Prostate gland (tissue), 2 donors: Measurements from ENCODE around the gene XPOT. TPM values are rescaled to one million over a fixed set of nuclear protein-coding genes. Genes with fewer than 3 reads are reported as not detected.
A peak's percentile ranks its signal among the peaks of the same experiment; 100 is the strongest.

Source experiments
- DNase-seq: peaks from one replicate; pipeline ENCODE4 v3.0.0-alpha.2; 2019; ENCODE audit warnings: low spot score
- H3K27ac ChIP-seq, 2 donors: fragments of 200-600 bp; sonication (generic); 2 replicates each; pipeline ENCODE4 v1.5.1; 2017 to 2019
- H3K27me3 ChIP-seq: fragments of 200-600 bp; sonication (generic); replicated peaks from 2 replicates; pipeline ENCODE4 v1.5.1; 2019; ENCODE audit not compliant: insufficient read depth
- H3K36me3 ChIP-seq, 2 donors: fragments of 200-600 bp; sonication (generic); 1 replicate in 1 of 2; 2 replicates in 1 of 2; pipeline versions ENCODE4 v1.5.1 to v1.8.1; 2017 to 2019
- H3K4me1 ChIP-seq: fragments of 200-600 bp; sonication (generic); replicated peaks from 2 replicates; pipeline ENCODE4 v1.5.1; 2019
- H3K4me3 ChIP-seq, 2 donors: fragments of 200-600 bp; sonication (generic); 2 replicates each; pipeline ENCODE4 v1.5.1; 2017 to 2019
- H3K9me3 ChIP-seq: fragments of 200-600 bp; sonication (generic); 2 replicates; pipeline ENCODE4 v1.5.1; 2017
- POLR2A ChIP-seq: fragments of 450-650 bp; IDR thresholded peaks from one replicate; pipeline ENCODE4 v1.6.1; 2016; ENCODE audit warnings: antibody characterized with exemption, mild to moderate bottlenecking
- POLR2AphosphoS5 ChIP-seq: sonication (generic); formaldehyde crosslinking; IDR thresholded peaks from one replicate; pipeline ENCODE4 v1.6.1; 2017; ENCODE audit warnings: antibody characterized with exemption
- whole genome bisulfite sequencing: methylation state at CpG from one replicate; pipeline ENCODE4 v1.1.5; 2018; 5-methylcytosine and 5-hydroxymethylcytosine counted together
- intact Hi-C: fragments of 100-400 bp; cut with DNase I; formaldehyde crosslinking; loops from one replicate; pipeline ENCODE4 v1.14.2; 2022
- total RNA-seq, 2 donors: library from RNA; depleted of rRNA; stranded (reverse); fragments of >200 nt; gene quantifications; one replicate each; pipeline ENCODE4 v1.1.0, GENCODE V29; 2016
- TF ChIP-seq, protein P1 (sequence below), 4 experiments: fragments of 200-600 bp in 2 of 4; fragments of 450-650 bp in 2 of 4; sonication (generic) in 2 of 4; IDR thresholded peaks; 1 replicate in 3 of 4; 2 replicates in 1 of 4; pipeline ENCODE4 v1.5.1; 2016 to 2019; ENCODE audit warnings: antibody characterized with exemption in 4 of 4, mild to moderate bottlenecking in 2 of 4, moderate library complexity in 2 of 4

Gene XPOT
- total RNA-seq, 2 donors from 2014 or later, result 30.4 to 36.8 TPM

DNA sequence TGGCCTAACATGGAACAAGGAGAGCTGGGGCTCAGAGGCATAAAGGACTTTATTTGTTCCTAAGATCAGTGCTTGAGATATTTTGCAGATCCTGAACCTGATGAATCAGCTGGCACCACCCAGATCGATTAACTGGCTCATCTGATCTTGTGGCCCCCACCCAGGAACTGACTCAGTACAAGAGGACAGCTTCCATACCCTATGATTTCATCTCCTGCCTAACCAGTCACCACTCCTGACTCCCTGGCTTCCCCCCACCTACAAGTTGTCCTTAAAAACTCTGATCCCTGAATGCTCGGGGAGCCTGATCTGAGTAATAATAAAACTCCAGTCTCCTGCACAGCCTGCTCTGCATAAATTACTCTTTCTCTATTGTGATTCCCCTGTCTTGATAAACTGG lies 18.7 kb upstream of the XPOT start:
- Histone ChIP-seq H3K36me3 (no peaks in the 10 kb centered on the region), H3K27me3 (no peaks in the 10 kb centered on the region), H3K4me3 (no peak overlapping the region), H3K27ac (no peak overlapping the region), H3K4me1 (no peaks in the 10 kb centered on the region), H3K9me3 (no peaks in the 10 kb centered on the region)
- WGBS, result 42% methylated on average over 2 of the region's 2 CpGs
- no peak for DNase-seq
- intact Hi-C loops, result no loop called here
- TF ChIP-seq POLR2AphosphoS5, result no peak
- TF ChIP-seq, protein P1, sequence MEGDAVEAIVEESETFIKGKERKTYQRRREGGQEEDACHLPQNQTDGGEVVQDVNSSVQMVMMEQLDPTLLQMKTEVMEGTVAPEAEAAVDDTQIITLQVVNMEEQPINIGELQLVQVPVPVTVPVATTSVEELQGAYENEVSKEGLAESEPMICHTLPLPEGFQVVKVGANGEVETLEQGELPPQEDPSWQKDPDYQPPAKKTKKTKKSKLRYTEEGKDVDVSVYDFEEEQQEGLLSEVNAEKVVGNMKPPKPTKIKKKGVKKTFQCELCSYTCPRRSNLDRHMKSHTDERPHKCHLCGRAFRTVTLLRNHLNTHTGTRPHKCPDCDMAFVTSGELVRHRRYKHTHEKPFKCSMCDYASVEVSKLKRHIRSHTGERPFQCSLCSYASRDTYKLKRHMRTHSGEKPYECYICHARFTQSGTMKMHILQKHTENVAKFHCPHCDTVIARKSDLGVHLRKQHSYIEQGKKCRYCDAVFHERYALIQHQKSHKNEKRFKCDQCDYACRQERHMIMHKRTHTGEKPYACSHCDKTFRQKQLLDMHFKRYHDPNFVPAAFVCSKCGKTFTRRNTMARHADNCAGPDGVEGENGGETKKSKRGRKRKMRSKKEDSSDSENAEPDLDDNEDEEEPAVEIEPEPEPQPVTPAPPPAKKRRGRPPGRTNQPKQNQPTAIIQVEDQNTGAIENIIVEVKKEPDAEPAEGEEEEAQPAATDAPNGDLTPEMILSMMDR (IDR thresholded peaks at IDR 0.05), result no peak
- no peak for TF ChIP-seq POLR2A

DNA sequence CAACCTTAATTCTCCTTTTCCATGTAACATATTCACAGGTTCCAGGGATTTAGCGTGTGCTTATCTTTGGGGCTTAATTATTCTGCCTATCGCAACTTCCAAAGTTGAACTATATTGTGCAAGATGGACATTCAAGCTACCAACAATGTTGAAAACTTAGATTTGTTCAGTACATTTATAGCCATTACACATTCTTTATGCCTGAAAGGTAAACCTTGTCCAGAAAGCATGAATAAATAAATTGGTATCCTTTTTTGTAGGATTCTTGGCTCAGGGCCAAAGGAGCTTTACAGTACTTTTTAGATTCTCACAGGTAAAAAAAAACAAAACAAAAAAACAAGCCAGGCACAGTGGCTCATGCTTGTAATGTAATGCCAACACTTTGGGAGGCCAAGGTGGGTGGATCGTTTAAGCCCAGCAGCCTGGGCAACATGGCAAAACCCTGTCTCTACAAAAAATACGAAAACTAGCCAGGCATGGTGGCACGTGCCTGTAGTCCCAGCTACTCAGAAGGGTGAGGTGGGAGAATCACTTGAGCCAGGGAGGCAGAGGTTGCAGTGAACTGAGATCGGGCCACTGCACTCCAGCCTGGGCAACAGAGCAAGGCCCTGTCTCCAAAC lies 16.9 kb upstream of the XPOT start:
- Histone ChIP-seq H3K9me3 (no peaks in the 10 kb centered on the region), H3K27ac (no peak overlapping the region), H3K36me3 (no peaks in the 10 kb centered on the region), H3K4me3 (no peak overlapping the region), H3K27me3 (no peaks in the 10 kb centered on the region), H3K4me1 (no peaks in the 10 kb centered on the region)
- intact Hi-C loops, result no loop called here
- no peak for DNase-seq
- 57% methylated on average over 6 of the region's 6 CpGs for WGBS
- TF ChIP-seq, protein P1 (IDR thresholded peaks at IDR 0.05), result no peak
- TF ChIP-seq POLR2A, result no peak
- no peak for TF ChIP-seq POLR2AphosphoS5

DNA sequence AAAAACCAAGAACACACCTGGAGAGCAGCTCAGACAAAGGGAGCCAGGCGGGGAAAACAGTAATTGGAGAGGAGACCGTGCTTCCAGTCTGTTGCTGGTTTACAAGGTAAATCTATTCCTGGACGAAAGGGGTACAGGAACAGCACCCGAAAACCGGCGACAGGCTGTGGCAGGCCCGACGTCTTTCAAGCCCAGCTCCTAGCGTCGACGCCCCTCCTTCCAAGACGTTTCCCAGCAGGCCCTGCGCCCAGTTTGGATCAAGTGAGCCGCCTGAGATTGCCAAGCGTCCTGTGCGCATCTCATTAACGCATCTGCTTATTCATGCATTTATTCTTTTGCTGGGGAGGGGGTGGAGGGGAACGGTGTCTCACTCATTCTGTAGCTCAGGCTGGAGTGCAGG lies 15.0 kb upstream of the XPOT start:
- no peak for DNase-seq

DNA sequence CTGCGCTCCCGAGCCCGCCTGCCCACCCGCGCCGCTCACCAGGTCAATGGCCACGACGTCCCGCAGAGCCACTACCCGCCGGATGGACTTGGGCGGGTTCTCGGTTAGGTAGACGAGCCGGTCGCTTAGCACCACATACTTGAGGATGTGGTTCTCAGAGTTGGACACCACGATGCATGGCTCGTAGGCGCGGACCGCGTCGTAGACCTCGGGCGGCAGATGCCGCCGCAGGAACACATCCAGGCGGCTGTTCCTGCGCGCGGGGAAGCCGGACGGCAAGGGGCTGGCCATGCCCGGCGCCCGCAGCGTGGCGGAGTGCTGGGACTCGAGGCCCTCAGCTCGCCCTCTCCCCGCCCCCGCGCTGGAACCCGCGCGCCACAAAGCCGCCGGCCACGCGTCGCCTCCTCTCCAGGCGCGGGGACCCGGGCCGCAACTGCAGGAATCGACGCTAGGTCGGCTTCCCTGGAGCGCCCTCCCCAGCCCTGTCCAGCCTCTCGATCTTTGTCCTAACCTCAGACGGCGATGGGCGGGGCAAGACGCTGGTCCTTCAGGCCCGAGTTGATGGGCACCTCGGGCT lies 13.8 kb upstream of the XPOT start, which contains the start of gene C12orf56:
Gene C12orf56 (minus strand): TSS at position 484 of the 577 bp plus-strand sequence. CDS start 193 bp downstream, at position 291.
- no peak for TF ChIP-seq POLR2A
- H3K27ac ChIP-seq, result no peak within 1 kb of the TSS
- H3K9me3 ChIP-seq, result no peaks in the 10 kb centered on the region
- no peaks in the 10 kb centered on the region for H3K36me3 ChIP-seq
- H3K27me3 ChIP-seq, result no peaks in the 10 kb centered on the region
- intact Hi-C loops, result no loop called here
- H3K4me1 ChIP-seq, result no peaks in the 10 kb centered on the region
- 1% methylated on average over 42 of the region's 66 CpGs for WGBS
- peak within 1 kb of the TSS; percentile 18 to 29 for H3K4me3 ChIP-seq
- DNase-seq, result no peak

More for the DNA sequence above, 15.0 kb upstream of the XPOT start:
- TF ChIP-seq POLR2A, result no peak
- TF ChIP-seq, protein P1 (IDR thresholded peaks at IDR 0.05), result no peak
- no peak for TF ChIP-seq POLR2AphosphoS5
- H3K27ac ChIP-seq, result no peak overlapping the region
- 69% methylated on average over 18 of the region's 18 CpGs for WGBS
- no peaks in the 10 kb centered on the region for H3K4me1 ChIP-seq
- H3K27me3 ChIP-seq, result no peaks in the 10 kb centered on the region
- no peaks in the 10 kb centered on the region for H3K9me3 ChIP-seq
- no peaks in the 10 kb centered on the region for H3K36me3 ChIP-seq
- H3K4me3 ChIP-seq, result no peak overlapping the region
- intact Hi-C loops, result no loop called here

DNA sequence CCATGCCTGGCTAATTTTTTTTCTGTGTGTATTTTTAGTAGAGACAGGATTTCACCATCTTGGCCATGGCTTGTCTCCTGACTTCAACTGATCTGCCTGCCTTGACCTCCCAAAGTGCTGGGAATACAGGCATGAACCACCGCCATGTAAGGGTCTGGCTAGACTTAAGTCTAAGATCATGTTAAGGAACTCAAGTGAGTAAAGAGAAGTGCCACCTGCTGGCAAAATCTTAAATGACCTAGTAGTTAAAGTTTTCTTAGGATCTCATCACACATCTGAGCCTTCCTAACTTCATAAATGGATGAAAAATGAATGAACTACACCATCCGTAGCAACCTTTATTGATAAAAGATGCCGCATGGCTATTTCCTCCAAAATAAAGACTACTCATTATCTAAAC lies 12.0 kb upstream of the XPOT start:
- WGBS, result 94% methylated on average over 3 of the region's 3 CpGs
- intact Hi-C loops, result no loop called here

More for the DNA sequence above, 12.0 kb upstream of the XPOT start:
- Histone ChIP-seq H3K27ac (no peak overlapping the region), H3K9me3 (no peaks in the 10 kb centered on the region), H3K27me3 (no peaks in the 10 kb centered on the region), H3K36me3 (no peaks in the 10 kb centered on the region), H3K4me1 (no peaks in the 10 kb centered on the region), H3K4me3 (no peak overlapping the region)
- no peak for DNase-seq
- TF ChIP-seq POLR2AphosphoS5, result no peak
- TF ChIP-seq, protein P1 (IDR thresholded peaks at IDR 0.05), result no peak
- TF ChIP-seq POLR2A, result no peak
